Colonic mucosa (tissue), 4 donors: ENCODE results near the gene PTCD1. TPM values are rescaled to one million over a fixed set of nuclear protein-coding genes. Genes with fewer than 3 reads are reported as not detected.

ENCODE experiments used
- DNase-seq: peaks from one replicate; pipeline ENCODE4 v3.0.0-alpha.2; 2020
- H3K27ac ChIP-seq: fragments of 200-600 bp; one replicate; pipeline ENCODE4 v1.8.0; 2021
- H3K27me3 ChIP-seq: fragments of 200-600 bp; one replicate; pipeline ENCODE4 v1.8.0; 2021
- H3K36me3 ChIP-seq: fragments of 200-600 bp; one replicate; pipeline ENCODE4 v1.8.0; 2021
- H3K4me1 ChIP-seq: fragments of 200-600 bp; one replicate; pipeline ENCODE4 v1.8.0; 2021; ENCODE audit warnings: mild to moderate bottlenecking
- H3K4me3 ChIP-seq: fragments of 200-600 bp; one replicate; pipeline ENCODE4 v1.8.0; 2021
- H3K9ac ChIP-seq, 2 donors: one replicate each; pipeline ENCODE4 v1.7.0; 2013; ENCODE audit warnings: control low read depth in 2 of 2, low read depth in 2 of 2, low read length in 2 of 2
- H3K9me3 ChIP-seq: fragments of 200-600 bp; one replicate; pipeline ENCODE4 v1.8.0; 2021
- CTCF ChIP-seq: fragments of 200-600 bp; IDR thresholded peaks from one replicate; pipeline ENCODE4 v1.8.0; 2022; ENCODE audit warnings: antibody characterized with exemption, mild to moderate bottlenecking
- intact Hi-C: fragments of 100-400 bp; cut with DNase I; formaldehyde crosslinking; loops from one replicate; pipeline ENCODE4 v1.14.1; 2022
- total RNA-seq, 2 donors: library from RNA; stranded (reverse); fragmentation: NEBNext Ultra II Directional in 1 of 2; extraction: Animal tissue kit (Norgen Biotek cat#: 25700) in 1 of 2; gene quantifications; one replicate each; pipeline ENCODE4 v1.2.1, GENCODE V29; 2021
- donor health status: healthy.
- donor health status: DM: no; HTN: no; CAD: no.
- donor health status: DM: no; HTN: no; CAD: no.

PTCD1 gene
- total RNA-seq, 2 donors from 2014 or later = 4.5 to 7.6 TPM

GRCh38 chr7:99461221-99461620 is 22.6 kb upstream of the PTCD1 start:
- intact Hi-C loops = no loop called here
- peaks cover 13% of the 10 kb centered on the region for H3K4me1 ChIP-seq
- no peaks in the 10 kb centered on the region for H3K27me3 ChIP-seq
- no peak overlapping the region for H3K9ac ChIP-seq
- TF ChIP-seq CTCF = no peak
- H3K9me3 ChIP-seq = no peaks in the 10 kb centered on the region
- no peak for DNase-seq
- H3K4me3 ChIP-seq = no peak overlapping the region
- H3K27ac ChIP-seq = no peak overlapping the region
- peaks cover 5% of the 10 kb centered on the region for H3K36me3 ChIP-seq

DNA sequence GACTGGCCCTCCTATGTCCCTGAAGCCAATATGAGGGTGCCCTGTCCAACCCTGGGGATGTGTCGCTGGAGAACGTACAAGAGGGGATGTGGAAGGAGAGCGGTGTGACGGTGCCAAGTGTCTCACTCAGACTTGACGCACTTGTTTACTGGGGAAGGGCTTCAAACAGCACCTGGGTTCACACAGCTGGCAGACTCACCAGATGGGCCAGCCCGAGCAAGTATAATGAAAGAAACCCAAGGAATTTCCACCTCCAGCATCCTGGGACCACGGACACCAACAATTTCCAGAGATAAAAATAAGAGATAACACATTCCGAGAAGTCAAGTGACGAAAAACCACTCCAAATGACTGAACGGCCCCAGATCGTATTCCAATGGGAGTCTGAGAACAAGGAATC is 22.1 kb upstream of the PTCD1 start:
- Histone ChIP-seq H3K4me1 (peaks cover 13% of the 10 kb centered on the region), H3K4me3 (no peak overlapping the region), H3K27ac (no peak overlapping the region), H3K27me3 (no peaks in the 10 kb centered on the region), H3K36me3 (peaks cover 5% of the 10 kb centered on the region), H3K9me3 (no peaks in the 10 kb centered on the region), H3K9ac (no peak overlapping the region)
- no peak for TF ChIP-seq CTCF
- DNase-seq = no peak
- intact Hi-C loops = no loop called here

DNA sequence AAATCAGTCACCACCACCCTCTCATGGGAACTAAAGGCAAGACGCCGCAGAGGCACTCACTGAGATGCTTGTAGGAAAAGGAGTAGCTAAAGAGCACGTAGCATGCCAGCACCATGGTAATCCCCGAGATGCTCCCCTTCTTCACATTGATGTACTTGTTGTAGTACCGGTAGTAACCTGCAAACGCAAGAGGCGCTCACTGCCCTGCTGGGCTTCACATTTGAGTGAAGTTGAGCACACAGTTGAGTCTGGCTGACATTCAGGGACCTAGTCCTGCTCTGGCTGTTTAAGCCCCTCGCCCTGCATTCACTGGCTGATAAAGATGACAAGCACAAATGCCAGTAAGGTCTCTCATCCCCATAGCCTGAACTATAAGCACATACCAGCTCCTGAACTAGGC is 20.5 kb upstream of the PTCD1 start:
- Histone ChIP-seq H3K4me1 (peaks cover 5% of the 10 kb centered on the region), H3K4me3 (no peak overlapping the region), H3K9me3 (no peaks in the 10 kb centered on the region), H3K9ac (no peak overlapping the region), H3K27ac (no peak overlapping the region), H3K36me3 (peaks cover 5% of the 10 kb centered on the region), H3K27me3 (no peaks in the 10 kb centered on the region)
- DNase-seq = no peak
- no peak for TF ChIP-seq CTCF
- intact Hi-C loops = no loop called here

DNA sequence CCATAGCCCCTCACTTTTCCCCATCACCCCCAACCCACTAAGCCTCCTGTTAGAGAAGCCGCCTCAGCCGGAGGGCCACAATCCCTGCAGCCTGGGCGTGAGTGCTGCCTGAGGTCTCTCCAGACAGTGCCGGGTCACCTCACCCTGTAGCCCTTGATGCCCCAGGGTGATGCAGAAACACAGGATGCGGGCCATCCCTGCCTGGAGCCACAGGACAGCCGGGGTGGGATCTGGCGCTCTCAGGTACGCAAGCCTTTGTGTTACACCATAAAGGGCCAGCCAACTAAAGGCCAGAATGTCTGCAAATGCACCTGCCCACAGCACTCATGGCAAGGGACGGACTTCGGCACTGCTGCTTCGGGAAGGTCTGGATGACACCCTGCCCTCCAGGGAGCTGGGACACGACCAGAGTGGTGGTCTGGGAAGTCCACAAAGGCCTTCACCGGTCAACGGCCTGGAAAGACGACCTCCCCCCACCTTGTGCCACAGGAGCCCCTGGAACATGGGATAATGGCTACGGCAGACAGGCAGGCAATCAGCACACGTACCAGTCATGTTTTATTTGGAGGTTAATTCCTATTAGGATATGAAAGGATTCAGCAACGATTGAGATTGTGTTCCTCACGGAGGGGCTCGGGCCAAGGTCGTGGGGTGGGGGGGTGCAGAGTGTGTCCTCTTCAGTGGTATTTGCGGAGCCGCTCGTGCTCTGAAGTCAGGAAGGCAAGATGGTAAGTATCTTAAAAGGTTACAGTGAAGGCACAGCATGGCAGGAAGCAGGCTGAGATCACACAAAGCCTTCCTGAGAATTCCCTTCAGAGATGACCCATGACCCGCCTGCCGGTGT is 19.3 kb upstream of the PTCD1 start:
- Histone ChIP-seq H3K36me3 (peaks cover 5% of the 10 kb centered on the region), H3K27me3 (no peaks in the 10 kb centered on the region), H3K9ac (no peak overlapping the region), H3K4me3 (no peak overlapping the region), H3K4me1 (no peaks in the 10 kb centered on the region), H3K9me3 (no peaks in the 10 kb centered on the region), H3K27ac (no peak overlapping the region)
- TF ChIP-seq CTCF = no peak
- DNase-seq = no peak
- intact Hi-C loops = no loop called here

DNA sequence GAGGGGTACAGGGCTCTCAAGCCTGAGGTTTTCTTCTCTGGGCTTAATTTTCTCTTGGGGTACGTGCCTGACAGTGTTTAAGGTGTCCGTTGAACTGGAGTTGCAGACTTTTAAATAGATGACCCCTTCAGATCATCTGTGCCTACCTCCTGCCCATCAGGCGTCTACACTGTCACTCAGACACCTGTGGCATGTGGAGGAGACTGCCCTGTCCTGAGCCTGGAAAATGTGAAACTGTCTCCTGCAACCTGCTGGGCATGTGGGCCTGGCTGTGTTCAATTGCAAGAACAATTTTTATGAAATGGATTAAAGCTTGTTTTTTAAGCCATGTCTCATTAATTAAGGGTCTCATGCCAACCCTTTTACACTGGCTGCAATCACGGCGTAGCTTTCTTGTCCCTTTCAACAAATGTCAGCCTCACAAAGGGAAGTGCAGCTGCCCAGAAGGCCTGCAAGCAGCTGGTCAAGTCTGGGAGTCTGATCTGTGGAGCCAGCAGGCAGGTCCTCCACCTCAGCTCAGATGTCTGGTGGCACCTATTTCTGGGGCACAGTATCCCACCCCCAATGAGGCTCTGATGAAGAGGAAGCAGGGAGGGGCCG is 18.6 kb upstream of the PTCD1 start:
- Histone ChIP-seq H3K9ac (no peak overlapping the region), H3K4me1 (no peaks in the 10 kb centered on the region), H3K36me3 (peaks cover 5% of the 10 kb centered on the region), H3K27me3 (no peaks in the 10 kb centered on the region), H3K27ac (no peak overlapping the region), H3K9me3 (no peaks in the 10 kb centered on the region), H3K4me3 (no peak overlapping the region)
- intact Hi-C loops = no loop called here
- TF ChIP-seq CTCF = no peak
- no peak for DNase-seq
